ENCODE measurements around the gene TRDMT1. TPM values are rescaled to one million over a fixed set of nuclear protein-coding genes. Genes with fewer than 3 reads are reported as not detected.

Gene TRDMT1
- total and polyA plus RNA-seq, 4 donors = 2.5 to 25.9 (median 6.5) TPM

GRCh38 chr10:17128261-17128660 lies 73.2 kb downstream of the TRDMT1 start:
- H3K27me3 ChIP-seq (ENCODE audit: control insufficient read depth in 3 of 3, insufficient read depth in 3 of 3, low read length in 2 of 3) = no peaks in the 10 kb centered on the region
- no peak overlapping the region for H3K9ac ChIP-seq (ENCODE audit: insufficient read depth in 1 of 2, low read length in 2 of 2)
- H3K4me3 ChIP-seq = no peak overlapping the region
- peak; percentile 41 for ATAC-seq (ENCODE audit: insufficient read depth, low FRiP score)
- DNase-seq = no peak
- 81 to 84% methylated on average over 3 of the region's 3 CpGs for WGBS, 2 donors
- TF ChIP-seq CTCF (IDR thresholded peaks at IDR 0.05; ENCODE audit: control extremely low read depth, extremely low read depth) = no peak
- no peaks in the 10 kb centered on the region for H3K9me3 ChIP-seq (ENCODE audit: control insufficient read depth in 4 of 4, insufficient read depth in 3 of 4, low read length in 3 of 4)
- H3K36me3 ChIP-seq (ENCODE audit: control insufficient read depth in 4 of 4, insufficient read depth in 4 of 4, low read length in 4 of 4) = no peaks in the 10 kb centered on the region
- H3K4me1 ChIP-seq (ENCODE audit: control insufficient read depth in 5 of 5, insufficient read depth in 5 of 5, low read length in 5 of 5) = no peaks in the 10 kb centered on the region
- no peak overlapping the region for H3K27ac ChIP-seq (ENCODE audit: low read depth in 1 of 2, low read length in 1 of 2)

- TF ChIP-seq CTCF (IDR thresholded peaks at IDR 0.05; ENCODE audit: control extremely low read depth, extremely low read depth) = no peak
- no peak for ATAC-seq (ENCODE audit: insufficient read depth, low FRiP score)
- 94 to 97% methylated on average over 5 of the region's 5 CpGs for WGBS, 2 donors
- Histone ChIP-seq H3K36me3 (ENCODE audit: control insufficient read depth in 4 of 4, insufficient read depth in 4 of 4, low read length in 4 of 4) (no peaks in the 10 kb centered on the region), H3K27me3 (ENCODE audit: control insufficient read depth in 3 of 3, insufficient read depth in 3 of 3, low read length in 2 of 3) (no peaks in the 10 kb centered on the region), H3K27ac (ENCODE audit: low read depth in 1 of 2, low read length in 1 of 2) (no peak overlapping the region), H3K4me1 (ENCODE audit: control insufficient read depth in 5 of 5, insufficient read depth in 5 of 5, low read length in 5 of 5) (no peaks in the 10 kb centered on the region), H3K9me3 (ENCODE audit: control insufficient read depth in 4 of 4, insufficient read depth in 3 of 4, low read length in 3 of 4) (no peaks in the 10 kb centered on the region), H3K9ac (ENCODE audit: insufficient read depth in 1 of 2, low read length in 2 of 2) (no peak overlapping the region), H3K4me3 (no peak overlapping the region)
- DNase-seq = no peak
These were observed 75.1 kb downstream of the TRDMT1 start for GRCh38 chr10:17126327-17126726.

GRCh38 chr10:17125206-17125893 lies 76.1 kb downstream of the TRDMT1 start:
- H3K9ac ChIP-seq (ENCODE audit: insufficient read depth in 1 of 2, low read length in 2 of 2) = no peak overlapping the region
- DNase-seq = no peak
- no peaks in the 10 kb centered on the region for H3K9me3 ChIP-seq (ENCODE audit: control insufficient read depth in 4 of 4, insufficient read depth in 3 of 4, low read length in 3 of 4)
- no peaks in the 10 kb centered on the region for H3K4me1 ChIP-seq (ENCODE audit: control insufficient read depth in 5 of 5, insufficient read depth in 5 of 5, low read length in 5 of 5)
- 78 to 86% methylated on average over 5 of the region's 5 CpGs for WGBS, 2 donors
- TF ChIP-seq CTCF (IDR thresholded peaks at IDR 0.05; ENCODE audit: control extremely low read depth, extremely low read depth) = no peak
- ATAC-seq (ENCODE audit: insufficient read depth, low FRiP score) = no peak
- H3K27me3 ChIP-seq (ENCODE audit: control insufficient read depth in 3 of 3, insufficient read depth in 3 of 3, low read length in 2 of 3) = no peaks in the 10 kb centered on the region
- H3K36me3 ChIP-seq (ENCODE audit: control insufficient read depth in 4 of 4, insufficient read depth in 4 of 4, low read length in 4 of 4) = no peaks in the 10 kb centered on the region
- H3K4me3 ChIP-seq = no peak overlapping the region
- H3K27ac ChIP-seq (ENCODE audit: low read depth in 1 of 2, low read length in 1 of 2) = no peak overlapping the region

GRCh38 chr10:17123961-17124360 lies 77.5 kb downstream of the TRDMT1 start:
- ATAC-seq (ENCODE audit: insufficient read depth, low FRiP score) = no peak
- no peak for TF ChIP-seq CTCF (IDR thresholded peaks at IDR 0.05; ENCODE audit: control extremely low read depth, extremely low read depth)
- Histone ChIP-seq H3K9me3 (ENCODE audit: control insufficient read depth in 4 of 4, insufficient read depth in 3 of 4, low read length in 3 of 4) (no peaks in the 10 kb centered on the region), H3K4me3 (no peak overlapping the region), H3K36me3 (ENCODE audit: control insufficient read depth in 4 of 4, insufficient read depth in 4 of 4, low read length in 4 of 4) (no peaks in the 10 kb centered on the region), H3K4me1 (ENCODE audit: control insufficient read depth in 5 of 5, insufficient read depth in 5 of 5, low read length in 5 of 5) (no peaks in the 10 kb centered on the region), H3K27me3 (ENCODE audit: control insufficient read depth in 3 of 3, insufficient read depth in 3 of 3, low read length in 2 of 3) (no peaks in the 10 kb centered on the region), H3K9ac (ENCODE audit: insufficient read depth in 1 of 2, low read length in 2 of 2) (no peak overlapping the region), H3K27ac (ENCODE audit: low read depth in 1 of 2, low read length in 1 of 2) (no peak overlapping the region)
- no peak for DNase-seq
- WGBS, 2 donors = 84 to 90% methylated on average over 3 of the region's 3 CpGs

Measured in lung (tissue), 12 donors.